Activated B cell treated with CpG ODN at 0.5 μM for 24 hours (primary cell): ENCODE measurements around the gene DRP2. TPM values are rescaled to one million over a fixed set of nuclear protein-coding genes. Genes with fewer than 3 reads are reported as not detected.

ENCODE experiments used
- ATAC-seq: fragments of 200-7000 bp; cut with Tn5 transposase; one replicate; pipeline ENCODE4 v1.10.0; 2021; ENCODE audit warnings: low read depth, mild to moderate bottlenecking, moderate library complexity
- CTCF ChIA-PET: fragments of 350-600 bp; sonication (Branson Sonifier 250); formaldehyde crosslinking; loops from one replicate; lab custom pipeline; 2021; ENCODE audit warnings: antibody characterized with exemption; lab: Charles Lee
- POLR2A ChIA-PET: fragments of 350-600 bp; sonication (Branson Sonifier 250); formaldehyde crosslinking; loops from one replicate; lab custom pipeline; 2021; ENCODE audit warnings: antibody characterized with exemption; lab: Charles Lee
- DNase-seq: peaks from one replicate; pipeline ENCODE4 v3.0.0; 2022
- H3K27ac Mint-ChIP-seq: one replicate; pipeline ENCODE4 v1.8.0; 2020; ENCODE audit warnings: mixed read lengths
- H3K27me3 Mint-ChIP-seq: one replicate; pipeline ENCODE4 v1.8.0; 2021; ENCODE audit warnings: mixed read lengths
- H3K36me3 Mint-ChIP-seq: one replicate; pipeline ENCODE4 v1.8.0; 2021; ENCODE audit warnings: low read depth, mixed read lengths
- H3K4me1 Mint-ChIP-seq: one replicate; pipeline ENCODE4 v1.8.0; 2021; ENCODE audit warnings: mixed read lengths
- H3K4me3 Mint-ChIP-seq: one replicate; pipeline ENCODE4 v1.8.0; 2020; ENCODE audit warnings: mild to moderate bottlenecking, mixed read lengths
- H3K9me3 Mint-ChIP-seq: one replicate; pipeline ENCODE4 v1.8.0; 2020; ENCODE audit warnings: mixed read lengths
- CTCF ChIP-seq: fragments of 200-600 bp; IDR thresholded peaks from one replicate; pipeline ENCODE4 v1.8.0; 2022; ENCODE audit warnings: antibody characterized with exemption, mild to moderate bottlenecking
- intact Hi-C: fragments of 100-400 bp; cut with micrococcal nuclease; formaldehyde crosslinking; loops from one replicate; pipeline ENCODE4 v1.15.1; 2024
- total RNA-seq: library from RNA; stranded (reverse); gene quantifications from 2 replicates; pipeline ENCODE4 v1.2.3, GENCODE V29; 2022

DRP2 gene
- total RNA-seq, 1 donor from 2014 or later = 0.07 TPM

- no peaks in the 10 kb centered on the region for H3K9me3 Mint-ChIP-seq
- intact Hi-C loops = no loop called here
- ATAC-seq (no peak), DNase-seq (no peak)
- H3K4me3 Mint-ChIP-seq = no peak overlapping the region
- H3K27ac Mint-ChIP-seq = no peak overlapping the region
- no peak for TF ChIP-seq CTCF
- H3K36me3 Mint-ChIP-seq = no peaks in the 10 kb centered on the region
- CTCF ChIA-PET = no interaction called here
- H3K4me1 Mint-ChIP-seq = no peaks in the 10 kb centered on the region
- POLR2A ChIA-PET = no interaction called here
- H3K27me3 Mint-ChIP-seq = no peaks in the 10 kb centered on the region
Observed at GRCh38 chrX:101229170-101229569, 9.6 kb downstream of the DRP2 start.

- Mint-ChIP-seq H3K27ac (no peak overlapping the region), H3K9me3 (no peaks in the 10 kb centered on the region), H3K27me3 (no peaks in the 10 kb centered on the region), H3K36me3 (no peaks in the 10 kb centered on the region), H3K4me1 (no peaks in the 10 kb centered on the region), H3K4me3 (no peak overlapping the region)
- ChIA-PET POLR2A (no interaction called here), CTCF (no interaction called here)
- no peak for TF ChIP-seq CTCF
- ATAC-seq (no peak), DNase-seq (no peak)
- intact Hi-C loops = no loop called here
Observed at GRCh38 chrX:101230636-101231035, 11.1 kb downstream of the DRP2 start.

GRCh38 chrX:101231080-101231479, 11.5 kb downstream of the DRP2 start:
- DNase-seq (no peak), ATAC-seq (no peak)
- Mint-ChIP-seq H3K4me1 (no peaks in the 10 kb centered on the region), H3K9me3 (no peaks in the 10 kb centered on the region), H3K27me3 (no peaks in the 10 kb centered on the region), H3K4me3 (no peak overlapping the region), H3K27ac (no peak overlapping the region), H3K36me3 (no peaks in the 10 kb centered on the region)
- ChIA-PET CTCF (no interaction called here), POLR2A (no interaction called here)
- intact Hi-C loops = no loop called here
- TF ChIP-seq CTCF = no peak

GRCh38 chrX:101232316-101232715, 12.7 kb downstream of the DRP2 start:
- ChIA-PET CTCF (no interaction called here), POLR2A (no interaction called here)
- Mint-ChIP-seq H3K4me1 (no peaks in the 10 kb centered on the region), H3K9me3 (no peaks in the 10 kb centered on the region), H3K27me3 (no peaks in the 10 kb centered on the region), H3K27ac (no peak overlapping the region), H3K4me3 (no peak overlapping the region), H3K36me3 (no peaks in the 10 kb centered on the region)
- intact Hi-C loops = no loop called here
- ATAC-seq (no peak), DNase-seq (no peak)
- TF ChIP-seq CTCF = no peak

- no peak for TF ChIP-seq CTCF
- no peak overlapping the region for H3K27ac Mint-ChIP-seq
- no peaks in the 10 kb centered on the region for H3K36me3 Mint-ChIP-seq
- ATAC-seq (no peak), DNase-seq (no peak)
- ChIA-PET CTCF (no interaction called here), POLR2A (no interaction called here)
- intact Hi-C loops = no loop called here
- no peaks in the 10 kb centered on the region for H3K9me3 Mint-ChIP-seq
- H3K4me3 Mint-ChIP-seq = no peak overlapping the region
- no peaks in the 10 kb centered on the region for H3K27me3 Mint-ChIP-seq
- H3K4me1 Mint-ChIP-seq = no peaks in the 10 kb centered on the region
Observed at GRCh38 chrX:101237041-101237440, 17.5 kb downstream of the DRP2 start.
